ENCODE data around the gene ZGPAT. TPM values are rescaled to one million over a fixed set of nuclear protein-coding genes. Genes with fewer than 3 reads are reported as not detected.

ZGPAT gene
- total and polyA plus RNA-seq, 2 donors (not counting 3 experiments of a cell fraction or from before 2014, with no cell fraction given), result 23.1 to 29.3 TPM

GRCh38 chr20:63709149-63709527 lies 1.3 kb downstream of the ZGPAT start:
- ChIA-PET POLR2A (no interaction called here), CTCF (interaction anchor here (1.9 to 2.8 kb wide), 3 partner anchors 10 to 51 kb away, joined by 4 to 8 read pairs (median 7); partner anchors contain the start of gene RTEL1)
- Histone ChIP-seq H3K9me3 (replicated peaks; ENCODE audit: control insufficient read depth, insufficient read depth, low read length) (no peaks in the 10 kb centered on the region), H3K36me3 (ENCODE audit: control insufficient read depth in 2 of 2, extremely low read depth in 1 of 2, insufficient read depth in 2 of 2, low read length in 2 of 2) (peaks cover 13 to 28% of the 10 kb centered on the region in 2 experiments), H3K9me1 (replicated peaks; ENCODE audit: control insufficient read depth, extremely low read depth, insufficient read depth, low read length) (no peaks in the 10 kb centered on the region), H3K79me2 (ENCODE audit: control insufficient read depth, insufficient read depth, low read length) (peaks cover 74% of the 10 kb centered on the region), H4K20me1 (replicated peaks; ENCODE audit: control insufficient read depth, extremely low read depth, insufficient read depth, low read length) (no peaks in the 10 kb centered on the region), H3K27ac (ENCODE audit: insufficient read depth, low read depth, low read length) (no peak overlapping the region), H2AFZ (ENCODE audit: low read depth, low read length) (no peak overlapping the region), H3K27me3 (ENCODE audit: control insufficient read depth in 2 of 2, insufficient read depth in 2 of 2, low read length in 2 of 2) (no peaks in the 10 kb centered on the region), H3K4me1 (ENCODE audit: control insufficient read depth, extremely low read depth, insufficient read depth, low read length) (peaks cover 14% of the 10 kb centered on the region), H3K4me3 (replicated peaks in 1 of 3; ENCODE audit: insufficient read depth in 1 of 3, low read depth in 1 of 3, low read length in 3 of 3) (peak overlapping the region in 2 of 3 experiments; percentile 62 to 77), H3K4me2 (ENCODE audit: insufficient read depth, low read length) (peak overlapping the region; percentile 64), H3K9ac (replicated peaks; ENCODE audit: extremely low read depth, insufficient read depth, low read length) (no peak overlapping the region)
- no TSS peak for BruUV-seq (replicated peaks)
- TF ChIP-seq POLR2A (IDR thresholded peaks at IDR 0.05; ENCODE audit: low read depth, low read length), result no peak
- TF ChIP-seq, protein P1, sequence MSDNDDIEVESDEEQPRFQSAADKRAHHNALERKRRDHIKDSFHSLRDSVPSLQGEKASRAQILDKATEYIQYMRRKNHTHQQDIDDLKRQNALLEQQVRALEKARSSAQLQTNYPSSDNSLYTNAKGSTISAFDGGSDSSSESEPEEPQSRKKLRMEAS (IDR thresholded peaks at IDR 0.05; ENCODE audit: insufficient read depth, insufficient read length), result no peak
- no peak for TF ChIP-seq MYC (IDR thresholded peaks at IDR 0.05; ENCODE audit: low read depth, low read length)
- TF ChIP-seq, protein P2, sequence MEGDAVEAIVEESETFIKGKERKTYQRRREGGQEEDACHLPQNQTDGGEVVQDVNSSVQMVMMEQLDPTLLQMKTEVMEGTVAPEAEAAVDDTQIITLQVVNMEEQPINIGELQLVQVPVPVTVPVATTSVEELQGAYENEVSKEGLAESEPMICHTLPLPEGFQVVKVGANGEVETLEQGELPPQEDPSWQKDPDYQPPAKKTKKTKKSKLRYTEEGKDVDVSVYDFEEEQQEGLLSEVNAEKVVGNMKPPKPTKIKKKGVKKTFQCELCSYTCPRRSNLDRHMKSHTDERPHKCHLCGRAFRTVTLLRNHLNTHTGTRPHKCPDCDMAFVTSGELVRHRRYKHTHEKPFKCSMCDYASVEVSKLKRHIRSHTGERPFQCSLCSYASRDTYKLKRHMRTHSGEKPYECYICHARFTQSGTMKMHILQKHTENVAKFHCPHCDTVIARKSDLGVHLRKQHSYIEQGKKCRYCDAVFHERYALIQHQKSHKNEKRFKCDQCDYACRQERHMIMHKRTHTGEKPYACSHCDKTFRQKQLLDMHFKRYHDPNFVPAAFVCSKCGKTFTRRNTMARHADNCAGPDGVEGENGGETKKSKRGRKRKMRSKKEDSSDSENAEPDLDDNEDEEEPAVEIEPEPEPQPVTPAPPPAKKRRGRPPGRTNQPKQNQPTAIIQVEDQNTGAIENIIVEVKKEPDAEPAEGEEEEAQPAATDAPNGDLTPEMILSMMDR (IDR thresholded peaks at IDR 0.05; ENCODE audit: extremely low read depth in 1 of 2, insufficient read depth in 1 of 2, low read depth in 1 of 2, low read length in 2 of 2), result no peak
- no peak for TF ChIP-seq JUN (IDR thresholded peaks at IDR 0.05; ENCODE audit: borderline replicate concordance, insufficient read depth, insufficient read length, low read depth)
- no peak for TF ChIP-seq EZH2 (IDR thresholded peaks at IDR 0.05; ENCODE audit: borderline replicate concordance, low read depth, low read length, severe bottlenecking)
- no peak for TF ChIP-seq POLR2AphosphoS5 (IDR thresholded peaks at IDR 0.05; ENCODE audit: insufficient read depth, low read depth, low read length)
- FAIRE-seq (no peak), DNase-seq (ENCODE audit: low read depth, low spot score) (no peak)
- dilution Hi-C loops (cut with MboI; ENCODE audit: extremely low pct_ligation_motif_present, low sequenced_read_pairs), result no loop called here
- intact Hi-C loops (cut with micrococcal nuclease), result loop anchor here (5.0 kb wide), 2 partner anchors 82 to 248 kb away; partner anchors contain the start of genes GMEB2 and UCKL1
